ENCODE results near the gene TCERG1. TPM values are rescaled to one million over a fixed set of nuclear protein-coding genes. Genes with fewer than 3 reads are reported as not detected.

Gene TCERG1
- total RNA-seq, 1 donor from 2014 or later, result 46.3 TPM

DNA sequence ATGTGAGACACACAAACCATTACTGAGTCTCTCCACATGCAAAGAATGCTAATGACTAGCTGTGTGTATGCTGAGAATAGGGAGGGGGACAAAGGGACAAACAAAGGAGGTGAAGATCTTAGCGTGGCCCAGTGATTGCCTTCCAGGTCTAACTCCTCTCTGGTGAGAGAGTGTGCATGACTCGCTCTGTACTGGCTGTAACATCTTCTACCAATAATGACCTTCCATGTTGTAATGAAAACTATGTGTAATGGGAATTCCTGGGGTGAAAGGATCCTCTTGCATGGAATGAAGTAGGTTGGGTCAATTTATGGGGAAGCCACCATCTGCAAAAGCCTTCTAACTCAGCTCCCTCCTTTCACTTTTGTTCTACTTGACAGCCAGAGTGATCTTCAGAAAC, 93.3 kb downstream of the TCERG1 start:
- TF ChIP-seq, protein P1, sequence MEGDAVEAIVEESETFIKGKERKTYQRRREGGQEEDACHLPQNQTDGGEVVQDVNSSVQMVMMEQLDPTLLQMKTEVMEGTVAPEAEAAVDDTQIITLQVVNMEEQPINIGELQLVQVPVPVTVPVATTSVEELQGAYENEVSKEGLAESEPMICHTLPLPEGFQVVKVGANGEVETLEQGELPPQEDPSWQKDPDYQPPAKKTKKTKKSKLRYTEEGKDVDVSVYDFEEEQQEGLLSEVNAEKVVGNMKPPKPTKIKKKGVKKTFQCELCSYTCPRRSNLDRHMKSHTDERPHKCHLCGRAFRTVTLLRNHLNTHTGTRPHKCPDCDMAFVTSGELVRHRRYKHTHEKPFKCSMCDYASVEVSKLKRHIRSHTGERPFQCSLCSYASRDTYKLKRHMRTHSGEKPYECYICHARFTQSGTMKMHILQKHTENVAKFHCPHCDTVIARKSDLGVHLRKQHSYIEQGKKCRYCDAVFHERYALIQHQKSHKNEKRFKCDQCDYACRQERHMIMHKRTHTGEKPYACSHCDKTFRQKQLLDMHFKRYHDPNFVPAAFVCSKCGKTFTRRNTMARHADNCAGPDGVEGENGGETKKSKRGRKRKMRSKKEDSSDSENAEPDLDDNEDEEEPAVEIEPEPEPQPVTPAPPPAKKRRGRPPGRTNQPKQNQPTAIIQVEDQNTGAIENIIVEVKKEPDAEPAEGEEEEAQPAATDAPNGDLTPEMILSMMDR (IDR thresholded peaks at IDR 0.05), result no peak
- intact Hi-C loops (cut with DNase I), result loop anchor here (5.0 kb wide), 1 partner anchor 427 kb away; no protein-coding TSS in a partner anchor
- H3K36me3 ChIP-seq, result no peaks in the 10 kb centered on the region
- no peaks in the 10 kb centered on the region for H3K9me3 ChIP-seq
- no peak for DNase-seq
- no peak overlapping the region for H3K4me3 ChIP-seq
- no peaks in the 10 kb centered on the region for H3K27me3 ChIP-seq
- ATAC-seq, result no peak
- H3K27ac ChIP-seq, result no peak overlapping the region
- no peaks in the 10 kb centered on the region for H3K4me1 ChIP-seq

DNA sequence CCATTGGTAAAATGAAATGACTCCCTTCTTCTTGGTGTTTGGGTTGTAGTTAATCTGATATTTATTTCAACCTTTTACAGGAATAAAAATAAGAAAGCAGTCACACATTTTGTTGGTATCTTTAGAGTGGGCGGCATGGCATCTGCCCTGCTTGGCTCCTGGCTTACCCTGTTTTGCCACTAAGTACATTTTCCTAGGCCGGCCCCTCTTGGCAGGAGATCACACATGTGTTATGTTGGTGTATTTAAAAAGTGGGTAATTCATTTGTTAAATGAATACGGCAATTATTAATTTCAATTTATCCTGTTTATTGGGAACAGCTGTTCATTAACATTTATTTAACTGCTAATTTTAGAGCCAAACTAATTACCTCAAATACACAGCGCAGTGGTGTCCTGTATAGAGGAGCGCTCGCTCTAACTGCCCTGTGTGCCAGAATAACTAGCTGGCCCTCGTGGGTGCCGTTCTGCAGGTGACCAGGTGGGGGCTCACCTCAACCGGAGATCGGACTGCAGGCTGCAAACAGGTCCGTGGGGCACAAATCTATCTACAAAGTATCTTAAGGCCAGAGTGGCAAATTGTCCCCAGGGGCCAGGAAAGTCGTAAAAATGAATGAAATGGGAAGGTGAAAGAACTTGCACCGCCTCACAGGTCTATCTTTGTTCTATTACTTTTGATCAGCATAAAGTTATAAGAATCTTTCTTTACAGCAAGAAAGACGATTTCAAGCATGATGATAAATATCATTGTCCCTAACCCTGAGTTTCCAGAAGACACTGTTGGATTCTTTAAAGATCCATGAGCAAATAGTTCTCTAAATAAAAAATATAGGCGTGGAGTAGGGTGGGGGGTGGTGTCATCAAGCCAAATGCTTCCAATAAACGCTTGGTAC, 95.1 kb downstream of the TCERG1 start:
- H3K9me3 ChIP-seq, result no peaks in the 10 kb centered on the region
- H3K4me3 ChIP-seq, result no peak overlapping the region
- no peaks in the 10 kb centered on the region for H3K4me1 ChIP-seq
- DNase-seq (peak; percentile 78), ATAC-seq (peak; percentile 95)
- no peaks in the 10 kb centered on the region for H3K27me3 ChIP-seq
- no peaks in the 10 kb centered on the region for H3K36me3 ChIP-seq
- TF ChIP-seq, protein P1 (IDR thresholded peaks at IDR 0.05), result peak; percentile 79
- H3K27ac ChIP-seq, result no peak overlapping the region
- intact Hi-C loops (cut with DNase I), result loop anchor here (5.0 kb wide), 1 partner anchor 425 kb away; no protein-coding TSS in a partner anchor

DNA sequence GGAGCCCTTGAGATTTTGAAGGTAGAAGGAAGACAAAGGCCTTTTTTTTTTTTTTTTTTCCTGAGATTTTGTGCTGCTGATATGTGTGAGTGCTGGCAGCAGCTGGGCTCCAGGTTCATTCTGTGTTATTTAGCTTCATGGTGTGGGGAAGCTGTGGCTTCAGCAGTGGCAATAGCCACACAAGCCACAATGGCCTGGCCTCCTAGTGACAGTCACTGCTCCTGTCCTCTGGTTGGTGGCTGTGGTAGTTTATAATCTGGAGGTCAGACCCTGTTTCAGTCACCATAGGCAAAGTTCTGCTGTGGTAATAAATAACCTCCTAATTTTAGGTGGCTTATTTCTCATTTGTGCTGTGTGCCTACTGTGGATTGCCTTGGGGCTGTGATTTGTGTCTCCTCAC, 97.1 kb downstream of the TCERG1 start:
- no peak overlapping the region for H3K4me3 ChIP-seq
- no peak overlapping the region for H3K27ac ChIP-seq
- intact Hi-C loops (cut with DNase I), result loop anchor here (5.0 kb wide), 1 partner anchor 423 kb away; no protein-coding TSS in a partner anchor
- no peaks in the 10 kb centered on the region for H3K4me1 ChIP-seq
- no peaks in the 10 kb centered on the region for H3K9me3 ChIP-seq
- TF ChIP-seq, protein P1 (IDR thresholded peaks at IDR 0.05), result no peak
- no peak for DNase-seq
- no peaks in the 10 kb centered on the region for H3K36me3 ChIP-seq
- no peak for ATAC-seq
- H3K27me3 ChIP-seq, result no peaks in the 10 kb centered on the region

DNA sequence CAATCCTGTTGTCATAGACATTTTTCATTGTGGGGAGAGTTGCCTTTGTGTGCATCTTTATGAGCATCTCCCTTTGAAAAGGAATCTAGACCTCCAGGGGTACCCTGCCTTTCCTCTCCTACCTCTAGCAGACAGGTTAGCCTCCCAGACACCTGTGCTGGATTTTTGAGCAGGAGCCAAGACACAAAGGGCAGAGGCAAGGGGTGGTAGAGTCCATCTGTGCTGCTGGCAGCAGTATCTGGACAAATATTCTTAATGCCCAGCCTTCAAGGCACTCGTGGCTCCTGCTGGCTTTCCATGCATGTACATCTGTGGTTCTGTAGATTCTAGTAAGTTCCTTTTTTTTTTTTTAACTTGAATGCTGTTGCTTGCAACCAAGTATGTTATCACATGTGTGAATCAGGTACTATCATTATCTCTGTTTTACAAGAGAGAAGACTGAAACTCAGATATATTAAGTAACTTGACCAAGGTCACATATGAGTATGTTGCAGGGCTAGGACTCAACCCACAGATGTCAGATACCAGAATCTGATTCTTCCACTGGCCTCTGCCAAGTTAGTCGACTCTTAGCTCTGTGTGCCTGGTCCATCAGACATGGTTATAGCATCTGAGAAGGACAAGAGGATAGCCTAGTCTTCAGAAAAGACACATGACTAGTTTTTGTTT, 101.8 kb downstream of the TCERG1 start:
- intact Hi-C loops (cut with DNase I), result no loop called here
- DNase-seq (no peak), ATAC-seq (no peak)
- no peak overlapping the region for H3K27ac ChIP-seq
- no peaks in the 10 kb centered on the region for H3K4me1 ChIP-seq
- TF ChIP-seq, protein P1 (IDR thresholded peaks at IDR 0.05), result no peak
- H3K9me3 ChIP-seq, result no peaks in the 10 kb centered on the region
- no peak overlapping the region for H3K4me3 ChIP-seq
- no peaks in the 10 kb centered on the region for H3K27me3 ChIP-seq
- H3K36me3 ChIP-seq, result no peaks in the 10 kb centered on the region

DNA sequence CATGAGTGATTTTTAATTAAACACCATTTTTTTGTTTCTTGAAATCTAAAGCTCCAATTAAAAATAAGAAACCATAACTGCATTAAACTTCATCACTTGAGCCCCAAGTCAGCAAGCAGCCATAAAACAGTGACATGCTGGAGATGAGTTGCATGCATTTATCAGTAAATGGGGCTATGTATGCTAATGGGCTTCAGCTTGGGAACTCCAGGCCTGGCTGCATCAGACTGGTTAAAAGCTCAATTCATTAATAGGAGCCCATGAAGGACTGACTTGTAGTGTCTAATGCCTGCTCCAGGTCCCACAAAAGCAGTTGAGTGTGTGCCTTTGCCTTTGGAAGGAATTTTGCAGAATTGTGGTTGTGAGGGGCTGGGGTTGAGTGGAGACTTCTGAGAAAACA, 102.5 kb downstream of the TCERG1 start:
- no peak overlapping the region for H3K4me3 ChIP-seq
- intact Hi-C loops (cut with DNase I), result no loop called here
- no peaks in the 10 kb centered on the region for H3K9me3 ChIP-seq
- H3K4me1 ChIP-seq, result no peaks in the 10 kb centered on the region
- TF ChIP-seq, protein P1 (IDR thresholded peaks at IDR 0.05), result no peak
- DNase-seq (no peak), ATAC-seq (no peak)
- no peak overlapping the region for H3K27ac ChIP-seq
- H3K36me3 ChIP-seq, result no peaks in the 10 kb centered on the region
- H3K27me3 ChIP-seq, result no peaks in the 10 kb centered on the region
